Measurements from ENCODE around the gene ALDH1B1.

The ALDH1B1 gene

DNA sequence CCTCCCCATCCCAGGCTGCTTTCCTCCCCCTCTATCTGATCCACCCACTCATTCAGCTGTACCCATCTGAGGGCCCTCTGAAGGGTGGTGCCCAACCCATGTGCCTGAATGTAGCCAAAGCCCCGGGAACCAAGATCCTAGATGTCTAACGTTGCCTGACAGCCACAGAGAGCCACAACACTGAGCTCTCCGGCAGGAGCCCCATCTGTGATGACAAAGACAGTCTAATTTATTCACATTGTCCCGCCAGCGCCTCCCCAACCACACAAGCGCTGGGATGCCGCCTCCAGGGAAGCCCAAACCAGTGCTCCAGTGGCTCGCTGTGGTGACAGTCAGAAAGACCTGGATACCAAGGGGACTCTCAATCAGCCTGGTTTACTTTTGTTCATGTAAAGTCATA lies 23.4 kb downstream of the ALDH1B1 start:
- H3K4me3 ChIP-seq (ENCODE audit: low read length) = no peak overlapping the region
- TF ChIP-seq, protein P1, sequence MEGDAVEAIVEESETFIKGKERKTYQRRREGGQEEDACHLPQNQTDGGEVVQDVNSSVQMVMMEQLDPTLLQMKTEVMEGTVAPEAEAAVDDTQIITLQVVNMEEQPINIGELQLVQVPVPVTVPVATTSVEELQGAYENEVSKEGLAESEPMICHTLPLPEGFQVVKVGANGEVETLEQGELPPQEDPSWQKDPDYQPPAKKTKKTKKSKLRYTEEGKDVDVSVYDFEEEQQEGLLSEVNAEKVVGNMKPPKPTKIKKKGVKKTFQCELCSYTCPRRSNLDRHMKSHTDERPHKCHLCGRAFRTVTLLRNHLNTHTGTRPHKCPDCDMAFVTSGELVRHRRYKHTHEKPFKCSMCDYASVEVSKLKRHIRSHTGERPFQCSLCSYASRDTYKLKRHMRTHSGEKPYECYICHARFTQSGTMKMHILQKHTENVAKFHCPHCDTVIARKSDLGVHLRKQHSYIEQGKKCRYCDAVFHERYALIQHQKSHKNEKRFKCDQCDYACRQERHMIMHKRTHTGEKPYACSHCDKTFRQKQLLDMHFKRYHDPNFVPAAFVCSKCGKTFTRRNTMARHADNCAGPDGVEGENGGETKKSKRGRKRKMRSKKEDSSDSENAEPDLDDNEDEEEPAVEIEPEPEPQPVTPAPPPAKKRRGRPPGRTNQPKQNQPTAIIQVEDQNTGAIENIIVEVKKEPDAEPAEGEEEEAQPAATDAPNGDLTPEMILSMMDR (conservative IDR thresholded peaks at IDR 0.05; ENCODE audit: low read depth, low read length) = no peak
- no peak for DNase-seq (ENCODE audit: low read depth)

DNA sequence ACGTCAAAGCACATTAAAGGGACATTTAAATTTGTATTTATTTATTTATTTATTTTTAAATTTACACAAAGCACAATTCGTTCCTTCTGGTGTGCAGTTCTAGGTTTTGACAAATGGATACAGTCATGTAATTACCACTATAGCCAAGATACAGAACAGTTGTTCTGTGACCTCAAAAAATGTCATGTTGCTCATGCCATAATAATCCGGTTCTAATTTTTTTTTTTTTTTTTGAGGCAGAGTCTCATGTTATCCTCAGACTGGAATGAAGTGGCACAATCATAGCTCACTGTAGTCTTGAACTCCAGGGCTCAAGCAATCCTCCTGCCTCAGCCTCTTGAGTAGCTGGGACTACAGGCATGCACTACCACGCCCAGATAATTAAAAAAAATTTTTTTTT lies 24.0 kb downstream of the ALDH1B1 start:
- H3K4me3 ChIP-seq (ENCODE audit: low read length) = no peak overlapping the region
- DNase-seq (ENCODE audit: low read depth) = no peak
- TF ChIP-seq, protein P1 (conservative IDR thresholded peaks at IDR 0.05; ENCODE audit: low read depth, low read length) = no peak

GRCh38 chr9:38417003-38417945 lies 24.8 kb downstream of the ALDH1B1 start:
- H3K4me3 ChIP-seq (ENCODE audit: low read length) = no peak overlapping the region
- DNase-seq (ENCODE audit: low read depth) = no peak

GRCh38 chr9:38418366-38418765 lies 25.9 kb downstream of the ALDH1B1 start:
- TF ChIP-seq, protein P1 (conservative IDR thresholded peaks at IDR 0.05; ENCODE audit: low read depth, low read length) = no peak
- no peak overlapping the region for H3K4me3 ChIP-seq (ENCODE audit: low read length)
- DNase-seq (ENCODE audit: low read depth) = no peak

More at GRCh38 chr9:38417003-38417945, 24.8 kb downstream of the ALDH1B1 start:
- TF ChIP-seq, protein P1 (conservative IDR thresholded peaks at IDR 0.05; ENCODE audit: low read depth, low read length) = peak; percentile 72

DNA sequence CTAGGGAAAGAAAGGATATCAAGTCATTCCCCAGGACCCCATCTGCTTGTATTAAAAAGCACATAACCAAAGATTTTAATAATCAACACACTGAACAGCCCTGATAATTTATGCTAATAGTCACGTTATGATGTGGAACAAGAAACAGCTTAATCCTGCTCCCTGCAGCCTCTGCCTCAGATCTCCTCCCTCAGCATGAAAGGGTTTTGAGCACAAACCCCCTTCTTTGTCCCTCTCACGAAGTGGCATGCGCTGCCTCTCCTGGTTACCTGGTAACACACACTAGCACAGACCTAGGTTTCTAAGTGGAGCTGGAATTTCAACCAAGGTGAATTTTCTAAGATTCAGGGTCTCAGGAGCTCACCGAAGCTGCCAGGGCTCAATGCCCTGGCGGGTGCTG lies 26.7 kb downstream of the ALDH1B1 start:
- no peak for DNase-seq (ENCODE audit: low read depth)
- TF ChIP-seq, protein P1 (conservative IDR thresholded peaks at IDR 0.05; ENCODE audit: low read depth, low read length) = no peak
- no peak overlapping the region for H3K4me3 ChIP-seq (ENCODE audit: low read length)

DNA sequence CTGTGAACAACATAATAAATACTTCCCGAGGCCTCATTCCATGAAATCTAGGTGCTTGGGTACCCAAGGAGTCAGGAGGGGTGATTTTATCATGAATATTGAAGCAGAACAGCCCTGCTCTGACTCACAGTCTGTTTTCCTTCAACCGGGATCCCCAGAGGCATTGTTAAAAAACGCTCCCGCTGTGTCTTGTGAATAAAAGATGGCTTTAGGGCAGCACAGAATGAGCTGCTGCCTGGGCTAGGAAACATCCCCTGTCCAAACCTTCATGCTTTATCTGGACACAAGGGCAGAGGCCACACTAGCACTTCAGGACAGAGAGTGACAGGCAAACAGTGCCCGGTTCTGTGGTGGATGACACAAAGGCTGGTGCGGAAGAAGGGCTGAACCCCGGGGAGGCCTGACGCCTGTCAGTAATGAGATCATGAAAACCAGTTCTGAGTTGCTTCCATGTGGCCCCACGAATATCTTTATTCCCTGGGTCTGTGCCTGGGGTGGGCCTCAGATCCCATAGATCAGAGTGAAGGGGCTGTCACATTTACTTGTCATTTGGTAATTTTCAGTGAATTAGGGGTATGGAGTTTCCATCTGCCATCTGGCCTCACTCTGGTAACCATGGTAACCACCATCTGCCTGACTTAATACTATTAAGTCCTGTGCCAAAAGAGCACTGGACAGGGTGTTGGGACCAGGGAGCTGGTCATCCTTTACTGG lies 29.2 kb downstream of the ALDH1B1 start:
- DNase-seq (ENCODE audit: low read depth) = no peak
- TF ChIP-seq, protein P1 (conservative IDR thresholded peaks at IDR 0.05; ENCODE audit: low read depth, low read length) = no peak

More for the DNA sequence above, 29.2 kb downstream of the ALDH1B1 start:
- no peak overlapping the region for H3K4me3 ChIP-seq (ENCODE audit: low read length)

Data from retinal pigment epithelial cell (primary cell).